NOMO-1 treated with dmso at 0.1 percent for 144 hours (cell line): ENCODE results near the gene TOB1.
A peak's percentile ranks its signal among the peaks of the same experiment; 100 is the strongest.

ENCODE experiments used
- DNase-seq: peaks from one replicate; lab custom pipeline; 2025; ENCODE audit not compliant: unreplicated experiment; lab: John Stamatoyannopoulos, UW

Gene TOB1, protein sequence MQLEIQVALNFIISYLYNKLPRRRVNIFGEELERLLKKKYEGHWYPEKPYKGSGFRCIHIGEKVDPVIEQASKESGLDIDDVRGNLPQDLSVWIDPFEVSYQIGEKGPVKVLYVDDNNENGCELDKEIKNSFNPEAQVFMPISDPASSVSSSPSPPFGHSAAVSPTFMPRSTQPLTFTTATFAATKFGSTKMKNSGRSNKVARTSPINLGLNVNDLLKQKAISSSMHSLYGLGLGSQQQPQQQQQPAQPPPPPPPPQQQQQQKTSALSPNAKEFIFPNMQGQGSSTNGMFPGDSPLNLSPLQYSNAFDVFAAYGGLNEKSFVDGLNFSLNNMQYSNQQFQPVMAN

GRCh38 chr17:50866261-50866949 lies at the start of gene TOB1:
TOB1 (minus strand) TSS chr17:50866354; CDS start chr17:50864017, 2,337 bp downstream.
- DNase-seq = peak; percentile 98

- DNase-seq = no peak
Observed at GRCh38 chr17:50914505-50915063, 48.4 kb upstream of the TOB1 start.

- DNase-seq = no peak
Observed at GRCh38 chr17:50913120-50913519, 47.0 kb upstream of the TOB1 start.

GRCh38 chr17:50911890-50912289 lies 45.7 kb upstream of the TOB1 start:
- DNase-seq = no peak

- no peak for DNase-seq
Observed at GRCh38 chr17:50911450-50911849, 45.3 kb upstream of the TOB1 start.

- DNase-seq = no peak
Observed at GRCh38 chr17:50909765-50910605, 43.8 kb upstream of the TOB1 start.

- DNase-seq = no peak
Observed at GRCh38 chr17:50908860-50909764, 43.0 kb upstream of the TOB1 start.

DNA sequence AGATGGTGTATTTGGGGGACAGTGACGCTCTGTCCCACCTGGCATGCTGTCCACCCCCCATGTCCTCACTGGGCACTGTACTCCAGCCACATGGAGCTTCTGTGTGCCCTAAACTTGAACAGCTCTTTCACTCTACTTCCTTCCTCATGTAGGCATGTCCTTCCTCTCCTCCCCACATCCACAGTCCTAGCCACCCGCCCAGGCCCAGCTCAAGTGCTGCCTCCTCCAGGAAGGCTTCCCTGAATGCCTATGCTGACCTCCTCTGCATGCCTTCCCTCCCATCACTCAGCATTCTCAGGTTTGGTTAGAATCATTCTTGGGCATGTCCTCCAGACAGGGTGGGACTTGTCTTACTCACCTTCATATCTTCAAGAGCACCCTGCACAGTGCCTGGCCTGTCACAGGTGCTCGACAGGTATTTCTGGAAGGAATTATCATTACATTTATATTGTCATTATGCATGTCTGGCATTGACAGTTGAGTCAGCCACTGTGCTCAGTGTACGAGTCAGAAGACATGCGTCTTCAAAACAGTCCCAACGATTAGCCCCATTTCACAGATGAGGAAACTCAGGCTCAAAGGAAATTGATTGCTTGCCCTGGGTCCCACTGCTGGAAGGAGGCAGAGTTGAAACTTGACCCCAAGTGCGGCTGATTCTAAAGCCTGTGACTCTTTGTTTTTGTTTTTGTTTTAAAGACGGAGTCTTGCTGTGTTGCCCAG lies 42.1 kb upstream of the TOB1 start:
- no peak for DNase-seq

DNA sequence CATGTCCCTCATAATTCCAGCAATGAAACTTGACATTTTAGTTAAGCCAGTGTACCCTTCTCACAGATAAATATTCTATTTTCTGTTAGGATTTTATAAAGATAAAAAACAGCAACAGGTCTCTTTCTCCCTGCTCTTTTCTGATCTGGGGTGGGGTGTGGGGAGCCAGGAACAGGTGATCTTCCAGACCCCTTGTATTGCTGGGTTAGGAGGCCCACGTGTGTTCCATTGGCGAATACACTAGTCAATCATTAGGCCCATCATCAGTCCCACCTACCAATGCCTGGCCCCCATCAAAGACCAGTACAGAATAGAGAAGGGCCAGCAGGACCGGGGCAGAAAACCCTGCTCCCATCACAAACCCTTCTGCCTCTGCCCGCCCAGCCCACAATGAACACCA lies 40.3 kb upstream of the TOB1 start:
- DNase-seq = no peak

- no peak for DNase-seq
Observed at GRCh38 chr17:50905460-50905803, 39.3 kb upstream of the TOB1 start.

DNA sequence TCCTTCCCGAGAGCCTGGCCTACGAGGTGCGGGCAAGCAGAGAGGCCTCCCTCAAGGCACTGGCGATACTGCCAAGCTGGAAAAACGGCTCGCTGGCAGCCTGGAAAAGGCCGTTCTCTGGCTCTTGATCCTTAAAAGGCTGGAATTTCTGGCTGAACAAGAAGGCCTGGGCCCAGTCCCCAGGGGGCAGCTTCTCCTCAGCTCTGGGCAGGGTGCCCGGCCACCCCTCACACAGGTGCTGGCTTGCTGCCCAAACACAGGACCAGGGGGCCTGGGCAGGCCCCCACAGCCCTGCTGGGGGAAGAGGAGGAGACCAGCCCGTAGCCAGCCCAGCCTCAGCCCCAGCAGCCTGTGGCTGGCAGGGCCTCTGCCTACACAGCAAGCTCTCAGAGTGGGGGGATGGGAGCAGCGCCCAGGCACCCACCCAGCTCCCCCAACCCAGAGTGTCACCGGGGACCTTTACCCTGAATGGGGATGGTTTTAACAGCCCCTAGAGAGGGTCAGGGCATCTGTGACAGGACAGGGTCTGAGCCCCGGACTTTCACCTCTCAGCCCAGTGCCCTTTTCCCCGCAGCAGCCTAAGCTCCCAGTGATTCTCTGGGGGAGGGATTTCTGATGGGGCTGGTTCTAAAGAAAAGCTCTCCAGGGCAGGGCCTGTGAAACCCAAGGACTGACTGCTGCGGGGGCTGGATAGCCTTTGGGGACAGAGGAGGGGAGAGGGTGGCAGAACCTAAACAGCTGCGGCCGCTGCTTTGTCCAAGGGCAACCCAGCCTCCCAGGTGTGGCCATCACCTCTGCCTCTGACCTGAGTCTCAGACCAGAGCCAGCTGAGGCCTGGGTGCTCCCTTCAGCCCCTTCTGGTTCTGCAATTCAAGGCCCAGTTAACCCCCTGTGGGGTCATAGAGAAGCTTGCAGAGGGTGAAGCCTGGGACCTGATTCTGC lies 38.6 kb upstream of the TOB1 start:
- DNase-seq = no peak

GRCh38 chr17:50903604-50904517 lies 37.7 kb upstream of the TOB1 start:
- DNase-seq = no peak

GRCh38 chr17:50902372-50903353 lies 36.5 kb upstream of the TOB1 start:
- no peak for DNase-seq

DNA sequence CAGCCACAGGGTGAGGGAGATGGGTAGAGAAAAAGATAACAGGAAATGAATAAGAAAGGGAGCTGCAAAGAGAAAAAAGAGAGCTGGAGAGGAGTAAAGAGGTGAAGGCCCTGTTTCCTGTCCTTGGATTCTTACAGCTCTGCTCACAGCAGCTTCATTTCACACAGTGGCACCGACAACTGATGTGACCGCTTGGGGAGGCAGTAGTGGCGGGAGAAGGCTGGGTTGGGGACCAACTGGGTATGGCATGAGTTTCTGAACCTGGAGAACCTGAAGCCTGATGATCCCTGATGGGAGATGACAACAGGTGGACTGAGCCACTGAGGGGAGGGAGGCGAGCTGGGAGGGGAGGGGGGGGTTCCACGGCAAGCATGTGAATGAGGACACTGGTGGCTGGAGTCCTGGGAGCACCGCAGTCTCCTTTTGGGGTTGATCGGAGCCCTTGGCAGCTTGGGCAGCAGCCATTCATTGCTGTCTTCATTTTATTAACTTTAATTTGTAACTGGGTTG lies 34.3 kb upstream of the TOB1 start:
- no peak for DNase-seq

GRCh38 chr17:50899559-50900319 lies 33.6 kb upstream of the TOB1 start:
- no peak for DNase-seq
